GM21825 (cell line): Measurements from ENCODE around the gene RPRD1B.
A peak's percentile ranks its signal among the peaks of the same experiment; 100 is the strongest.
"Not testable (repeated sequence)": the region's sequence is repeated elsewhere in the genome, so short reads cannot be mapped to it uniquely, and the experiment has no call there.

ENCODE experiments used
- ATAC-seq: cut with Tn5 transposase; IDR thresholded peaks from one replicate; pipeline ENCODE4 v1.9.1; 2021; ENCODE audit warnings: mild to moderate bottlenecking, moderate library complexity; ENCODE audit not compliant: unreplicated experiment

The RPRD1B gene

GRCh38 chr20:38001173-38001875 lies 32.2 kb upstream of the RPRD1B start:
- ATAC-seq = no peak

DNA sequence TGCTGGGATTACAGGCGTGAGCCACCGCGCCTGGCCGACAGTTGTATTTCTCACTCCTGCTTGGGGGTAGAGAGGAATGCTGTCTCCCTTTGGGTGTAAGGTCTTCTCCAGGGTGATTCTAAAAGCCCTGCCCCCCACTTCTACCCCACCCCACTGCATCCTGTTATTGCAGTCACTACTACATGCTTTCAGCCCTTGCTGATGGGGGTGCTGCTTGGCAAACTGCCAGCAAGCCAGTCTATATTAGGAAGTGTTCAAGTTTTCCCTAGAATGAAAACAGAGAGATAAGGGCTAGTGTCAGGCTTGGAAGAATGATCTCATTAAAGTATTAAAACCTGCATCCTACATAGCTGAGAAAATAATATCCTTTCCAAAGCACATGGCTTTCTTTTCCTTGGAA lies 31.6 kb upstream of the RPRD1B start:
- ATAC-seq = no peak

- no peak for ATAC-seq
Observed at GRCh38 chr20:38002422-38002821, 31.1 kb upstream of the RPRD1B start.

- ATAC-seq = no peak
Observed at GRCh38 chr20:38004416-38004815, 29.1 kb upstream of the RPRD1B start.

DNA sequence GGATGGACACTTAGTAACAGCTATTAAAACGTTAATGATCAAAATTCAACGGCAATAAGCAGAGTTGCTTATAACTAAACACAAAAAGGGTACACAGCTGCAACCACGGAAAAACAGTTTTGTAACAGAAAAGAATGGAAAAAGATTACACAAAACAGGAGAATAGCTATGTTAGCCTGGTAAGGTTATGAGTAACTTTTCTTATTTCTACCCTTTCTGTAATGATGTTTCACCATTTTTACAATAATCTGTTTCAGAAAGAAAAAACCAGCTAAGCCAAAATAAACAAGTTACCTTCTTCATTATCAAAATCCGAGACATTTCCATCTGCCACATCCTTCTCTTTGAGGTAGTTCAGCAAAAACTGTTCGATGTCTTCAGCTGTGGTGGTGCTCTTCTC lies 27.6 kb upstream of the RPRD1B start:
- no peak for ATAC-seq

- ATAC-seq = no peak
Observed at GRCh38 chr20:38007526-38007925, 26.0 kb upstream of the RPRD1B start.

GRCh38 chr20:38008233-38008944 lies 25.2 kb upstream of the RPRD1B start:
- ATAC-seq = no peak

DNA sequence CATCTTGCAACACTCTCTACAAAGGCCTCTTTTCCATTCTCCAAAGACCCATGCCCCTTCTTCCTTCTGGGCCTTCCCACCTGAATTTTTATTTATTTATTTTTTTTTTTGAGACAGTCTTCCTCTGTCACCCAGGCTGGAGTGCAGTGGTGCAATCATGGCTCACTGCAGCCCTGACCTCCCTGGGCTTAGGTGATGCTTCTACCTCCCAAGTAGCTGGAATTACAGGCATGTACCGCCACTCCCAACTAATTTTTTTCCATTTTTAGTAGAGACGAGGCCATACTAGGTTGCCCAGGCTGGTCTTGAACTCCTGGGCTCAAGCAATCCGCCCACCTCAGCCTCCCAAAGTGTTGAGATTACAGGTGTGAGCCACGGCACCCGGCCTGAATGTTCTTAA lies 24.1 kb upstream of the RPRD1B start:
- not testable (repeated sequence) for ATAC-seq

GRCh38 chr20:38011696-38012095 lies 21.9 kb upstream of the RPRD1B start:
- ATAC-seq = no peak

DNA sequence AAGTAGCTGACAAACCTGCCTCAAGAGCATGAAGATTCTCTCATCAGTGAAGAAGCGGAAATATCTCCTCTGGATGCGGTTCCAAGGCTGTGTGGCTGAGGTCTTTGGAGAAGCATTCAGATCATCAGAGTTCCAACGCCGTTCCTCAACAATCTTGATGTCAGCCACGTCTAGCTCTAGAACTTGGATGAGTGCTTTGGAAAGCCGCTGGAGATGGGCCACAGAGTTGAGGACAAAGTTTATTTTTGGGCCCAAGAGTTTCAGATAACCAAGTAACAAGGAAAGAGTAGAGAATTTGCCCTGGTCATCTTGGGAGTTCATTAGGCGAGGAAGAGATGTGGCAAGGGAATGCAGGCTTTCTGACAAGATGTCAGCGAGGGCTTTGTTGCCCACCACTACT lies 21.2 kb upstream of the RPRD1B start:
- no peak for ATAC-seq

- no peak for ATAC-seq
Observed at GRCh38 chr20:38013887-38014286, 19.7 kb upstream of the RPRD1B start.

GRCh38 chr20:38017959-38018358 lies 15.6 kb upstream of the RPRD1B start:
- no peak for ATAC-seq

GRCh38 chr20:38018385-38018784 lies 15.2 kb upstream of the RPRD1B start:
- no peak for ATAC-seq

- no peak for ATAC-seq
Observed at GRCh38 chr20:38021087-38021772, 12.3 kb upstream of the RPRD1B start.

- no peak for ATAC-seq
Observed at GRCh38 chr20:38023181-38024001, 10.2 kb upstream of the RPRD1B start.

GRCh38 chr20:38024496-38024895 lies 9.1 kb upstream of the RPRD1B start:
- ATAC-seq = no peak

DNA sequence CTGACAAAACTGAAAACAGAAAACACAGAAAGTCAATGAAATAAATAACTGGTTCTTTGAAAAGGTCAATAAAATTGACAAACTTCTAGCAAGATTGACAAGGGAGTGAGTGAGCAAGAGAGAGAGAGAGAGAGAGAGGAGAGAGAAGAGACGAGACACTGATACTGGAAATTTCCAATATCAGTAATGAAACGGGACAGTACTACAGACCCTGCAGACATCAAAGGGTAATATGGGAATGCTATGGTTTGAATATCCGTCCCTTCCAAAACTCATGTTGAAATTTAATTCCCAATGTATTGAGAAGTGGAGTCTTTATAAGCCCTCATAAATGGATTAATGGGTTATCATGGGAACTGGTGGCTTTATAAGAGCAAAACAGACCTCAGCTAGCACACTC lies 4.1 kb upstream of the RPRD1B start:
- no peak for ATAC-seq

DNA sequence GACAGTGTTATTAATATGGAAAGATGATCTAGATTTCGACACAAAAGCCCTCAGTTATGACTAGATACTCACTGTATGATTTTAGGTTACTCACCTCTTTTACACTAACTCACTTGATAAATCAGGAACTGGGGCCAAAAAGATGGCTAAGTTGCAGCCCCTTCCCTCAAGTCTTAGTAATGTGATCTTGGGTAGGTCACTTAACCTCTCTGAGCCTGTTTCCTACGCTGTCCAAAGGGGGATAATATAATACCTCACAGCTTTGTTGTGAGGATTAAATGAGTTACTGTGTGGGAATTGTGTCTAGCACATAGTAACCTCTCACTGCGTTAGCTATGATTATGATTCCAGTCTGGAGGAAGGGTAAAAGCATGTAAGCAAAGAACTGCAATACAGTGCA lies 1.6 kb upstream of the RPRD1B start:
- ATAC-seq = no peak

GRCh38 chr20:38032585-38033329 lies 789 bp upstream of the RPRD1B start:
- peak; percentile 39 for ATAC-seq

- peak; percentile 13 for ATAC-seq
Observed at GRCh38 chr20:38034108-38034649, 633 bp downstream of the RPRD1B start.
